NK-92 (cell line): Measurements from ENCODE around the gene CDKAL1.
"Not testable (repeated sequence)": the region's sequence is repeated elsewhere in the genome, so short reads cannot be mapped to it uniquely, and the experiment has no call there.

ENCODE experiments used
- DNase-seq: peaks from one replicate; lab custom pipeline; 2025; ENCODE audit not compliant: unreplicated experiment; lab: John Stamatoyannopoulos, UW

The CDKAL1 gene

GRCh38 chr6:21222656-21223055 is 688.4 kb downstream of the CDKAL1 start:
- DNase-seq = no peak

GRCh38 chr6:21225912-21226311 is 691.7 kb downstream of the CDKAL1 start:
- no peak for DNase-seq

DNA sequence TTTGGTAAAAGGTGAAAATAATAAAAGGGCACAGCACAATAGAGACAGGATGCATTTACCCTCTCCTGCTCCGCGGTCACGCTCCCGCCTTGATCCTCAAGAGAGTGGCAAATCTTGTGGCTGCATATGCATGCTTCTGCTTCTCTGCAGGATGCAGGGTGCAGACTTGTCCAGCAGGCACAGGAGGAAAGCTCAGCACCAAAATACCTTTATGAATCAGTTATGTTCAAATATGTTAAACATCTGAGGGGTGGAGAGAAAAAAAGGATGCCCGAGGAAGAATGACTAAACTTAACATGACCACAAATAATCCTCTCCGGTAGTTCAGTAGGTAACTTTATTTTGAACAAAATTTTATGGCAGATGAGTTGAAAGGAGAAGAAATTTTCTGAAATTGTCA is 693.2 kb downstream of the CDKAL1 start:
- DNase-seq = no peak

- no peak for DNase-seq
Observed at GRCh38 chr6:21228411-21228810, 694.2 kb downstream of the CDKAL1 start.

DNA sequence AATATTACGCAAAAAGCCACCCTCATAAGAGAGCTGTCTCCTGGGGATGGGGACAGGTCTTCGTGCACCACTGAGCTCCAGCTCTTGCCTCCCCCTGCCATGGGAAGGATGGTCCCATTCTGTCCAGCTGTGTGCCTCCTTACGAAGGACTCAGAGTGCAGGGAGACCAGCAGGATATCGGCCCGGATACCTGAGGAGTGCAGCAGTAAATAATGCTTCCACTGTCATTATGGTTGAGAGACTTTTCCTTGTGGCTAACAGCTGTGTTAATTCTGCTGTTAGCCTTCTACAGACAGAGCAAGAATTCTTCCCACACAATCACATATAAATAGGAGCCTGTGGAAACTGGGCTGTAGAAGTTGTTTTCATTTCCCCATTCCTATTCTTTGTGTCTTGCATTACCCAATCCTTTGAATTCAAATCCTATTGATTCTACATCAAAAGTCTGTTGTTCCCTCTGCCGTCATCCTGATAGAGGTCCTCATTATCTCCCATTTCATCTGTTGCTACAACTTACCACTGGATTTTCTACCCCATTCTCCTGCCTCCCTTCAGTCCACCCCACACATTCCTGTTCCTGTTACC is 694.7 kb downstream of the CDKAL1 start:
- no peak for DNase-seq

- no peak for DNase-seq
Observed at GRCh38 chr6:21230536-21230935, 696.3 kb downstream of the CDKAL1 start.

DNA sequence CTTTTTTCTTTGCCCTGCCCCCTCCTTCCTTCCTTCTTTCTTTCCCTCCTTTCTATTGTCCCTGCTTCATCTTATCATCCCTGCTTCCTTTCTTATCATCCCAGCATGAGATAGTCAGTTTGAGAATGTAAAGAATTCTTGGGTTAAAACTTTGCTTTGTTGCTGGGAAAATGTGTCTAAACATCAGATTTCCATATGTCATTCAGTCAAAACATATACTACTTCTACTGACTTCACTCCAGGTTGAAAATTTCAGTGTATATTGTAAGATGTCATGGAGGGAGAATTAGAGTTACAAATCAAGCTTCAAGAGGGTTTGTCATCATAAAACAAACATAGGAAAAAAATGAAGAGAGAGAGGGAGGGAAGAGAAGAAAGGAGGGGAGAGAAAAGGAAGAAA is 700.9 kb downstream of the CDKAL1 start:
- no peak for DNase-seq

- no peak for DNase-seq
Observed at GRCh38 chr6:21238208-21238607, 704.0 kb downstream of the CDKAL1 start.

GRCh38 chr6:21240709-21241108 is 706.5 kb downstream of the CDKAL1 start:
- no peak for DNase-seq

DNA sequence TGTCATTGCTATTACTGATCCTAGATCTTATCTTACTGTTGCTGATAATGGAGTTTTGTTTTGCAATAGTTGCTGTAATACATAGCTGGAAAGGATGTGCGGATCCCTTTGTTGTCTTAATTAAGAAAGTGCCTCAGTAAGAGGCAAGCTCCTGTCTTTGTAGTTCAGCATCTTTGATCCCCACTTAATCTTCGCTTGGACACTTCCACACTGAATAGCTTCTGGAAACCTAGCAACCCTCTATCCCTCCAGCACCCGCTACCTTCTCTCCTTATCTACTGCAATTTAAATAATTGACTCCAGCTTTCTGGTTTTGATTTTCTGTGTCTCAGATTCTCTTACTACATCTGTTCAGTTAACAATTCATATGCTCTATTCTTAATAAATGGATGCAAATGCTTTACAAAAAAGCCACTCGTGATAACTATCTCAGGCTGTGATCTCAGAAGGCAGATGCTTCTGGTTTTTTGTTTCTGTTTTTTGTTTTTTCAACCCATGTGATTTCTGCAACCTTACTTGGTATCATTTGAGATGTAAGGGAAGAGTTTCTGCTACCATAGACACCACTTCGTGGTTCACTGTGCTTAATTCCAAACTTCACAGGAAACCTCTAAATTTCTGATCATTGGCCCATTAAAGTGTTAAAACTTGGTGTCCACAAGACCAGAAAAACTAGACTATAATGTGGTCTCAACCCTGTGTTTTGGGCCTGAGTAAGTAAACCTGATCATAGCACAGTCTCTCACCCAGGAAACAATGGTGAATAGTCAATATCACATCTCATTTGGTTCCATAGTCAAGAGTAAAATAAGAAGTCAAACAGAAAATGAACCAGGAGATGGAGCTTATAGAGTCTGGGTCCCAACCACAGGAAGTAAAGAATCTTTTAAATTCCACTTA is 707.2 kb downstream of the CDKAL1 start:
- no peak for DNase-seq

DNA sequence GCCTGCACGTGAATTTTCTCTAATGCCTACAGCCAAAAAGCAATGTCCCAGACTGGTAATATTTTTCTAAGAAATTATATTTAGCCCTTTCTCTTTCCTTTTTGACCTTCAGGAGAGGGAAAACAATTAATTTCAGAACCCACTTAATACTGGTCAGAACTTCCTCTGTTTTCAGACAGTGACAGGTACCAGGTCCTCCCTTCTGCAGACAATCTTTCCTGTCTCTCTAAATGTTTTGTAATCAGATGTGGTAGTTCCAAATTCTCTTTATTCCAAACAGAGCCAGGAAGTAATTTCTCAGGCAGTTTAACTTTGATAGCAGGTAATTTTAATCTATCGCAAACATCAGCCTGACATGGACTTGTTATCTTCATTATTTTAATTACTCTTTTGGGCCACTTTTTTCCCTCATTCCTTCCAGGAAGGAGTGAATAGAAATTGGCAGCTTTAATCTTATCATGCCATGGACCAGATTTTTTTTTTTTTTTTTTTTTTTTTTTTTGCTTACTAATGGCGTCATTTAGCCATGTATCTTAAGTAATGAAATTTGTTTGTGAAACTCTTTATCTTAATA is 710.7 kb downstream of the CDKAL1 start:
- no peak for DNase-seq

- DNase-seq = no peak
Observed at GRCh38 chr6:21245488-21245887, 711.2 kb downstream of the CDKAL1 start.

DNA sequence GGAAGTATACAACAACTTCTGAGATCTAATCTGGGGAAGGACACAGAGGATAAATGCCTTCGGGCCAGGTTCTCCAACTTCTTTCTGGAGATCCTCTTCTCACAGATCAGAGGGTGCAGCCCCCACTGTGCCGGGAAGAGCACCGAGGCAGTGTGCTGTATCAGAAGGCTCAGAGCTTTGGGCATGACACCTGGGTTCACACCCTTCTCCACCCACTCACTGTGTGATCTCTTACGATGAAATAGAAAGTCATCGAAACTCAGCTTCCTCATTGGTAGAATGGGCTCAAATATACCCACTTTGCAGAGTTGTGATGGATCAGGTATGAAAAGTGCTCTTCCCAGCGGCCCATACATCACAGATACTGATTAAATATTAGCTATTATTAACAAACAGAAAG is 711.8 kb downstream of the CDKAL1 start:
- no peak for DNase-seq

GRCh38 chr6:21254460-21254859 is 720.2 kb downstream of the CDKAL1 start:
- DNase-seq = not testable (repeated sequence)

GRCh38 chr6:21256197-21256596 is 721.9 kb downstream of the CDKAL1 start:
- no peak for DNase-seq

DNA sequence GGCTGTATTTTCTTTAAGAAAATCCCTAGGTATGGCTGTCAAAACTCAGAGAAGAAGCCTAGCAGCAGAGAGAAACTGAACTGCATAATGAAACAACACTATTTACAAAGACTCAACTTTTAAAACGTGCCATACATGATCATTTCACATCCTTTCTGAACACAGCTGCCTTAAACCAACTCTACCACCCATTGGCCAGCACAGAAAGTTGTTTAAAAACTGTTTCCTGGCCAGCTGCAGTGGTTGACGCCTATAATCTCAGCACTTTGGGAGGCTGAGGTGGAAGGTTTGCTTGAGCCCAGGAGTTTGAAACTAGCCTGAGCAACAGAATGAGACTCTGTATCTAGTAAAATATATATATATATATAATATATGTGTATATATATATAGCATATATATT is 722.9 kb downstream of the CDKAL1 start:
- DNase-seq = no peak

GRCh38 chr6:21258665-21259064 is 724.4 kb downstream of the CDKAL1 start:
- DNase-seq = no peak

- no peak for DNase-seq
Observed at GRCh38 chr6:21259660-21260059, 725.4 kb downstream of the CDKAL1 start.

DNA sequence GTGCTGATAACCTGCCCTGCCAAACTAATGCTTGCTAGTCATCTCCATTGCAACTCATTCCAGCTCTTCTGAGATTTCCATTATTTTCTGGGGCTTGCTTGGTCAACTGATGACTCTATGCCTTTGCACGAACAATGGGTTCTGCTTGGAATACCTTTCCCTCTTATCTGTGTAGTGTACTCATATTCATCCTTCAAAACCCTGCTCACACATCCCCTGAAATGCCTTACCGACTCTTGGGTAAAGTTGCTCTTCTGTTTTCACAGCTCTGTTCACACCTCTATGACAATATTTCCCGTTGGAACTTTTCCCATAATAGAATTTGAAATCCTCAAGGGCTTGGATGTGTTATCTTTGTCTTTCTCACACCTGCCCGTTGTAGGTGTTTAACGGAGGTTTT is 728.2 kb downstream of the CDKAL1 start:
- no peak for DNase-seq

DNA sequence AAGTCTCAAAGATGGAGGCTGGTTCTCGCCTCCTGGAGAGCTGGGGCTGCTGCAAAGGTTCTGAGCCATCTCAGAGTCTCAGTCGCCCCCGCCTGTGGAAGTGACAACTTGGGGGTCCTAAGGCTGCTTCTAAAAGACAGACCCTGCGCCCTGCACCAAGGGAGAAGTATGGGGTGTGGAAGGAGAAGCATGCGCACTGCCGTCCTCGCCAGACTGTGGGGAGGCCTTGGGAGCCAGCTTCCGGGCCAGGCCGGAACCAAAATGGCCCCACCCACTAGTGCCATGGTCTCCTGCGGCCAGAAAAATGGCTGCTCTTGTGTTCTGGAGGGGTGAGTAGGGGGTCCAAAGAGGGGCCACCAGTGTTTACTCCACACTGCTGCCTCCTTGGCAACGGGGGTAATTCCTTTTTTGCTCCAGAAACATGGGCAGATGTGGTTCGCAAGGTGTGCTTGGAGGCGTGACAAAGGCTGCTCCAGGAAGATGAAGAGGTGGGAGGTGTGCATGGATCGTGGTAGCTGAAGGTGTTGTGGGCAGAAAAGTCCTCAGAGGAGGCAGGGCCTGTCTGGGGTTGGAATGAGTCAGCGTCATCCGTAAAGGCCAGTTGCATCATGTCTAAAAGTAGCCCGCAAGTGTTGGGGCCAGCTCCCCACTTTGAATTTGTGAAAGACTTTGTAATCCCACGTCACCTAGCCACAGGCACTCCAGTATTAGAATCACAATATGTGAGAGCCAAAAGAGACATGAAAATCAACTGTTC is 729.5 kb downstream of the CDKAL1 start:
- DNase-seq = no peak

- no peak for DNase-seq
Observed at GRCh38 chr6:21264288-21265033, 730.2 kb downstream of the CDKAL1 start.
